Breast epithelium (tissue), 4 donors: ENCODE results near the gene GNG12. TPM values are rescaled to one million over a fixed set of nuclear protein-coding genes. Genes with fewer than 3 reads are reported as not detected.

Experiments used
- DNase-seq, 2 donors: peaks; one replicate each; pipeline ENCODE4 v3.0.0-alpha.2; 2019; ENCODE audit warnings: low spot score in 2 of 2
- H3K27ac ChIP-seq, 2 donors: fragments of 200-600 bp; sonication (generic) in 1 of 2; one replicate each; pipeline ENCODE4 v1.5.1; 2016 to 2019; ENCODE audit warnings: mild to moderate bottlenecking in 1 of 2
- H3K27me3 ChIP-seq, 2 donors: fragments of 200-600 bp; sonication (generic) in 1 of 2; one replicate each; pipeline versions ENCODE4 v1.5.1 to v1.6.0; 2017 to 2019; ENCODE audit warnings: control low read depth in 1 of 2, mild to moderate bottlenecking in 1 of 2
- H3K36me3 ChIP-seq: fragments of 200-600 bp; one replicate; pipeline ENCODE4 v1.5.1; 2019
- H3K4me1 ChIP-seq, 2 donors: fragments of 200-600 bp; sonication (generic); one replicate each; pipeline ENCODE4 v1.5.1; 2016 to 2019; ENCODE audit warnings: control low read depth in 1 of 2
- H3K4me3 ChIP-seq, 3 donors: fragments of 200-600 bp; sonication (generic); 1 replicate in 2 of 3; 2 replicates in 1 of 3; pipeline ENCODE4 v1.5.1; 2016 to 2019; ENCODE audit warnings: mild to moderate bottlenecking in 3 of 3, moderate library complexity in 2 of 3
- H3K9me3 ChIP-seq, 2 donors: fragments of 200-600 bp; sonication (generic) in 1 of 2; one replicate each; pipeline ENCODE4 v1.5.1; 2016 to 2019; ENCODE audit warnings: control low read depth in 1 of 2
- POLR2A ChIP-seq: fragments of 450-650 bp; IDR thresholded peaks from one replicate; pipeline ENCODE4 v1.6.1; 2016; ENCODE audit warnings: antibody characterized with exemption, mild to moderate bottlenecking, moderate library complexity
- POLR2AphosphoS5 ChIP-seq, 3 donors: sonication (generic); formaldehyde crosslinking; IDR thresholded peaks; one replicate each; pipeline ENCODE4 v1.6.1; 2017; ENCODE audit warnings: antibody characterized with exemption in 3 of 3
- intact Hi-C: fragments of 100-400 bp; cut with DNase I; formaldehyde crosslinking; loops from one replicate; pipeline ENCODE4 v1.15.1; 2023; ENCODE audit warnings: low total_unique reads
- total RNA-seq, 3 donors: library from RNA; depleted of rRNA; stranded (reverse); fragments of >200 nt; gene quantifications; one replicate each; pipeline ENCODE4 v1.1.0, GENCODE V29; 2016
- TF ChIP-seq, protein P1 (sequence below), 3 donors: fragments of 450-650 bp; IDR thresholded peaks; one replicate each; pipeline ENCODE4 v1.5.1; 2016 to 2017; ENCODE audit warnings: antibody characterized with exemption in 3 of 3, mild to moderate bottlenecking in 3 of 3, moderate library complexity in 3 of 3

The GNG12 gene
- total RNA-seq, 3 donors from 2014 or later = 82.1 to 100 (median 87.5) TPM

DNA sequence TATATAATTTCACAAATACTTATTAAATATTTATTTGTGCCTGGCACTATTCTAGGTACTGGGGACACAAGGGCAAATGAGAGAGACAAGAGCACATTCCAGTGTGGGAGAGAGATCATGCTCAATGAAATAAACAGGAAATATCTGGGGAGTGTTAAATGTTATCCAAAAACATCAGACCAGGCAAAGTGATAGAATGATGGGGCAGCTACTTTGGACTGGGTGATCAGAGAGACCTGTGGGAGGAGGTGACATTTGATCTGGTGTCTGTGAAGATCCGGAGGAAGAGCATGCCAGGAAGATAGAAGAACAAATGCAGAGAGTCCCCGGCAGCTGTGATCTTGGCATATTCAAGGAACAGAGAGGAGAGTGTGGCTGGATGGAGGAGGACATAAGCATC lies 27.5 kb upstream of the GNG12 start:
- H3K27ac ChIP-seq = no peak overlapping the region

DNA sequence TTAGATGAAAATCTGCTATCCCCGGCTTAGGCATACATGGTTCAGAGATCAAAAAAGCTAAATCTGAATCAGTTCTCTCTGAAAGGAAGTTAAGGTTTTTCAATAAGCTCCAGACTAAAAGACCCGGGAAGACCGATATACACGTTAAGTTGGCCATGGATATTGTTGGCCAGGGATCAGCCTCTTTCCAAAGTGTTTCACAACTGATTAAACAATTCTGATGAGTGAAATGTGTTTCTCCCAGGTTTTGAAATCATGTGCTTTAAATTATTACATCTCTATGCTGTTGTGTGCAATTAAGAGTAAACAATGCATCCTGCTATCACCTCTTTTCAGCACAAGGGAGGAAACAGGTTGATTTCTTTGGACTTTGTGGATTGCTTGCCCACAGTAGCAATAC lies 23.7 kb upstream of the GNG12 start:
- intact Hi-C loops = no loop called here
- no peaks in the 10 kb centered on the region for H3K27me3 ChIP-seq
- no peak for DNase-seq
- H3K9me3 ChIP-seq = no peaks in the 10 kb centered on the region
- no peak overlapping the region for H3K4me3 ChIP-seq
- no peaks in the 10 kb centered on the region for H3K4me1 ChIP-seq
- H3K36me3 ChIP-seq = no peaks in the 10 kb centered on the region
- TF ChIP-seq POLR2A (no peak), POLR2AphosphoS5 (IDR thresholded peaks at IDR 0.05) (no peak)
- TF ChIP-seq, protein P1, sequence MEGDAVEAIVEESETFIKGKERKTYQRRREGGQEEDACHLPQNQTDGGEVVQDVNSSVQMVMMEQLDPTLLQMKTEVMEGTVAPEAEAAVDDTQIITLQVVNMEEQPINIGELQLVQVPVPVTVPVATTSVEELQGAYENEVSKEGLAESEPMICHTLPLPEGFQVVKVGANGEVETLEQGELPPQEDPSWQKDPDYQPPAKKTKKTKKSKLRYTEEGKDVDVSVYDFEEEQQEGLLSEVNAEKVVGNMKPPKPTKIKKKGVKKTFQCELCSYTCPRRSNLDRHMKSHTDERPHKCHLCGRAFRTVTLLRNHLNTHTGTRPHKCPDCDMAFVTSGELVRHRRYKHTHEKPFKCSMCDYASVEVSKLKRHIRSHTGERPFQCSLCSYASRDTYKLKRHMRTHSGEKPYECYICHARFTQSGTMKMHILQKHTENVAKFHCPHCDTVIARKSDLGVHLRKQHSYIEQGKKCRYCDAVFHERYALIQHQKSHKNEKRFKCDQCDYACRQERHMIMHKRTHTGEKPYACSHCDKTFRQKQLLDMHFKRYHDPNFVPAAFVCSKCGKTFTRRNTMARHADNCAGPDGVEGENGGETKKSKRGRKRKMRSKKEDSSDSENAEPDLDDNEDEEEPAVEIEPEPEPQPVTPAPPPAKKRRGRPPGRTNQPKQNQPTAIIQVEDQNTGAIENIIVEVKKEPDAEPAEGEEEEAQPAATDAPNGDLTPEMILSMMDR (IDR thresholded peaks at IDR 0.05) = no peak
- H3K27ac ChIP-seq = no peak overlapping the region

More for the DNA sequence above, 27.5 kb upstream of the GNG12 start:
- Histone ChIP-seq H3K4me3 (no peak overlapping the region), H3K4me1 (no peaks in the 10 kb centered on the region), H3K36me3 (no peaks in the 10 kb centered on the region), H3K27me3 (no peaks in the 10 kb centered on the region), H3K9me3 (no peaks in the 10 kb centered on the region)
- TF ChIP-seq POLR2AphosphoS5 (IDR thresholded peaks at IDR 0.05) = no peak
- no peak for TF ChIP-seq POLR2A
- TF ChIP-seq, protein P1 (IDR thresholded peaks at IDR 0.05) = no peak
- intact Hi-C loops = no loop called here
- no peak for DNase-seq

DNA sequence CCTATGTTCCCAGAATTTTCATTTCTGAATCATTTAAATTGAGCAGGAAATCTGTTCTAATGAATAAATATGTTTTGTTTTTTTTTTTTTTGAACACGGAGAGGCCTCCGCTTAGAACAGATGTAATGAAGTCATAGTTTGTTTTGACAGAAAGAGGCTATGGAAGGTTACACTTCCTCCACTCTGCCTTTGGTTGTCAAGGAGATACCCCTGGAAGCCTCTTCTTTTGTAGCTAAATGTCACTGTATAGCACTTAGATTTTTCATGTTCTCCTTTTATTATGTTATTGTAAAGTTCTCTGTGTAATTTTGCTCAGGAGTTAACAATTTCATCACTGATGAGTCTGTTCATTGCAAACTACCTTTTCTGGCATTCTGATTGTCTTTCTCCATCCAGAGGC lies 22.7 kb upstream of the GNG12 start:
- no peak for DNase-seq
- intact Hi-C loops = no loop called here
- H3K9me3 ChIP-seq = no peaks in the 10 kb centered on the region
- H3K4me3 ChIP-seq = no peak overlapping the region
- TF ChIP-seq POLR2AphosphoS5 (IDR thresholded peaks at IDR 0.05) (no peak), POLR2A (no peak)
- TF ChIP-seq, protein P1 (IDR thresholded peaks at IDR 0.05) = no peak
- no peaks in the 10 kb centered on the region for H3K36me3 ChIP-seq
- no peaks in the 10 kb centered on the region for H3K4me1 ChIP-seq
- H3K27ac ChIP-seq = no peak overlapping the region
- no peaks in the 10 kb centered on the region for H3K27me3 ChIP-seq

DNA sequence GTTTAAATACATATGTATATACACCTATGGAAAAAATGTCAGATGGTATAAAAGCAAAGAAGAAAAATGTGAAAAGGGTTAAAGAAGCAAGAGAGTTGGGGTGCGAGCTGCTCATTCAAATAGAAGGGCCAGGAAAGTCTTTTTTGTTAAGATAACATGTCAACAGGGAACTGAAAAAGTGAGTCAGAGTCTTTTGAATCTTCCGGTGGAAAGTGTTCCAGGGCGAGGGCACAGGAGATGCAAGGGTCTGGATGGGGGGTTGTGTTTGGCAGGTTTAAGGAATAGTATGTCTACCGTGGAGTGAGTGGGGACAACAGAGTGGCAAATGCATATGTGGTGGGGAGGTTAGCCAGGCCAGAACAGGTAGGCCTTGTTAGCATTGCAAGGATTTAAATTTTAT lies 22.2 kb upstream of the GNG12 start:
- Histone ChIP-seq H3K36me3 (no peaks in the 10 kb centered on the region), H3K9me3 (no peaks in the 10 kb centered on the region), H3K27me3 (no peaks in the 10 kb centered on the region), H3K4me1 (no peaks in the 10 kb centered on the region), H3K27ac (no peak overlapping the region), H3K4me3 (no peak overlapping the region)
- no peak for DNase-seq
- TF ChIP-seq POLR2A = no peak
- no peak for TF ChIP-seq POLR2AphosphoS5 (IDR thresholded peaks at IDR 0.05)
- TF ChIP-seq, protein P1 (IDR thresholded peaks at IDR 0.05) = no peak
- intact Hi-C loops = no loop called here

DNA sequence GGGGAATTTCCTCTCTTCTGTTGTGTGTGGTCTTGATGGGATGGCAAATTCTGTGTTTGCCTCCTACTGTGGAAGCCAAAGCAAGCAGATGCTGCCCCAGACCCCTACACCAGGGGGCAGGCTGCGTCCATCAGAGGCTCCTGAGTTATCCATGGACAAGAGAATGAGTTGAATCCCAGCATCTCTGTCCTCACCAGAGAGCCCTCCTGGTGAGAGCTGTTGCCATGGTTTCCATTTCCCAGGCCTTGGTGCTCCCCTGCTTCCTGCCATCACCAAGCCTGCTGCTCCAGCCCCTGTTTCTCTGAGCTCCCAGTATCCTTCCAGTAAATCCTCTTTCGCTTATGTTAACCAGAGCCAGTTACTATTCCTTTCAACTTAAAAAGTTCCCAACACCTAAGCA lies 20.4 kb upstream of the GNG12 start:
- H3K4me1 ChIP-seq = no peaks in the 10 kb centered on the region
- DNase-seq = peak in 1 of 2 donors; percentile 52
- no peak for TF ChIP-seq POLR2AphosphoS5 (IDR thresholded peaks at IDR 0.05)
- TF ChIP-seq, protein P1 (IDR thresholded peaks at IDR 0.05) = peak in 2 of 3 donors; percentile 43 to 49
- intact Hi-C loops = no loop called here
- no peaks in the 10 kb centered on the region for H3K36me3 ChIP-seq
- no peak overlapping the region for H3K4me3 ChIP-seq
- no peaks in the 10 kb centered on the region for H3K27me3 ChIP-seq
- H3K27ac ChIP-seq = no peak overlapping the region
- H3K9me3 ChIP-seq = no peaks in the 10 kb centered on the region
